Fibroblast of the aortic adventitia (primary cell): ENCODE measurements around the gene ELOB. TPM values are rescaled to one million over a fixed set of nuclear protein-coding genes. Genes with fewer than 3 reads are reported as not detected.
A peak's percentile ranks its signal among the peaks of the same experiment; 100 is the strongest.

Source experiments
- small RNA-seq: library from RNA; depleted of rRNA; stranded (forward); fragments of <200 nt; gene quantifications from one replicate; pipeline ENCODE3, GENCODE V24; 2012
- total RNA-seq: library from RNA; depleted of rRNA; stranded (reverse); fragments of >200 nt; gene quantifications from 2 replicates; pipeline ENCODE4 v1.2.3, GENCODE V29; 2012; ENCODE audit warnings: low replicate concordance

ELOB gene
- total RNA-seq, 1 donor: 316 TPM

Small RNAs within 50 kb of the gene (small RNA-seq; reads per million reads assigned to genes)
- gene SNORA3C: 1.9 reads per million, percentile 66 among the genes with 10 or more reads in this experiment

Other genes with a start within 250 kb of the ELOB start
- gene CEMP1, start 245.9 kb downstream of the ELOB start, total RNA-seq: not detected in 2 replicates
- 27.9 and 29.9 TPM in 2 replicates for gene PDPK1, start 239.3 kb downstream of the ELOB start, total RNA-seq
- 14.1 and 16.4 TPM in 2 replicates for gene KCTD5, start 94.8 kb downstream of the ELOB start, total RNA-seq
- 0.65 and 1.3 TPM in 2 replicates for gene PRSS27, start 57.1 kb downstream of the ELOB start, total RNA-seq
- 77.1 and 96.3 TPM in 2 replicates for gene SRRM2, start 24.6 kb downstream of the ELOB start, total RNA-seq
- gene PRSS33, start 10.3 kb upstream of the ELOB start, total RNA-seq: not detected in 2 replicates
- gene PRSS41, start 21.2 kb upstream of the ELOB start, total RNA-seq: not detected in 2 replicates
- gene PRSS21, start 40.0 kb upstream of the ELOB start, total RNA-seq: 0.27 and 0.49 TPM in 2 replicates
- 0.27 and 1.4 TPM in 2 replicates for gene ZG16B, start 53.0 kb upstream of the ELOB start, total RNA-seq
- not detected in 2 replicates for gene PRSS22, start 80.9 kb upstream of the ELOB start, total RNA-seq
- gene FLYWCH2, start 105.9 kb upstream of the ELOB start, total RNA-seq: 48.9 and 56.4 TPM in 2 replicates
- 31.3 and 37.4 TPM in 2 replicates for gene FLYWCH1, start 134.7 kb upstream of the ELOB start, total RNA-seq
- not detected in 2 replicates for gene KREMEN2, start 187.0 kb upstream of the ELOB start, total RNA-seq
- gene PAQR4, start 192.1 kb upstream of the ELOB start, total RNA-seq: 0.16 and 13.8 TPM in 2 replicates
- gene PKMYT1, start 203.2 kb upstream of the ELOB start, total RNA-seq: 1.5 and 24.5 TPM in 2 replicates
- gene CLDN9, start 235.6 kb upstream of the ELOB start, total RNA-seq: not detected in 2 replicates
- 1.1 TPM in 1 of 2 replicates, not detected in the other for gene CLDN6, start 240.9 kb upstream of the ELOB start, total RNA-seq
- 26.7 and 124 TPM in 2 replicates for gene TNFRSF12A, start 243.1 kb upstream of the ELOB start, total RNA-seq
- 40.6 and 45.6 TPM in 2 replicates for gene HCFC1R1, start 246.7 kb upstream of the ELOB start, total RNA-seq
- gene THOC6, start 246.8 kb upstream of the ELOB start, total RNA-seq: 16.3 and 30.2 TPM in 2 replicates